Right atrium auricular region (tissue), 2 donors: ENCODE data around the gene TAS2R4. TPM values are rescaled to one million over a fixed set of nuclear protein-coding genes. Genes with fewer than 3 reads are reported as not detected.
"Not testable (repeated sequence)": the region's sequence is repeated elsewhere in the genome, so short reads cannot be mapped to it uniquely, and the experiment has no call there.

Experiments
- DNase-seq: peaks from one replicate; pipeline ENCODE4 v3.0.0-alpha.2; 2019; ENCODE audit warnings: low spot score
- H3K27ac ChIP-seq, 2 donors: fragments of 200-600 bp; sonication (generic); 1 replicate in 1 of 2; 2 replicates in 1 of 2; pipeline ENCODE4 v1.5.1; 2016 to 2019
- H3K27me3 ChIP-seq, 2 donors: fragments of 200-600 bp; sonication (generic); one replicate each; pipeline versions ENCODE4 v1.5.1 to v1.6.0; 2017 to 2019
- H3K36me3 ChIP-seq: fragments of 200-600 bp; sonication (generic); one replicate; pipeline ENCODE4 v1.5.1; 2016
- H3K4me1 ChIP-seq, 2 donors: fragments of 200-600 bp; sonication (generic); one replicate each; pipeline versions ENCODE4 v1.5.1 to v1.6.0; 2017 to 2019
- H3K4me3 ChIP-seq, 2 donors: fragments of 200-600 bp; sonication (generic); 1 replicate in 1 of 2; 2 replicates in 1 of 2; pipeline ENCODE4 v1.5.1; 2017 to 2019; ENCODE audit warnings: mild to moderate bottlenecking in 1 of 2, moderate library complexity in 1 of 2
- H3K9me3 ChIP-seq, 2 donors: fragments of 200-600 bp; sonication (generic); one replicate each; pipeline ENCODE4 v1.5.1; 2019
- total RNA-seq, 2 donors: library from RNA; depleted of rRNA; stranded (reverse); fragments of >200 nt; gene quantifications; one replicate each; pipeline ENCODE4 v1.1.0, GENCODE V29; 2016
- TF ChIP-seq, protein P1 (sequence below), 2 donors: fragments of 200-600 bp; sonication (generic); IDR thresholded peaks; one replicate each; pipeline ENCODE4 v1.5.1; 2019; ENCODE audit warnings: antibody characterized with exemption in 2 of 2

Gene TAS2R4
- total RNA-seq, 2 donors from 2014 or later: 0.31 TPM; not detected in 1

- H3K9me3 ChIP-seq: no peaks in the 10 kb centered on the region
- H3K4me1 ChIP-seq: no peaks in the 10 kb centered on the region
- no peaks in the 10 kb centered on the region for H3K27me3 ChIP-seq
- no peak within 1 kb of the TSS for H3K4me3 ChIP-seq
- TF ChIP-seq, protein P1, sequence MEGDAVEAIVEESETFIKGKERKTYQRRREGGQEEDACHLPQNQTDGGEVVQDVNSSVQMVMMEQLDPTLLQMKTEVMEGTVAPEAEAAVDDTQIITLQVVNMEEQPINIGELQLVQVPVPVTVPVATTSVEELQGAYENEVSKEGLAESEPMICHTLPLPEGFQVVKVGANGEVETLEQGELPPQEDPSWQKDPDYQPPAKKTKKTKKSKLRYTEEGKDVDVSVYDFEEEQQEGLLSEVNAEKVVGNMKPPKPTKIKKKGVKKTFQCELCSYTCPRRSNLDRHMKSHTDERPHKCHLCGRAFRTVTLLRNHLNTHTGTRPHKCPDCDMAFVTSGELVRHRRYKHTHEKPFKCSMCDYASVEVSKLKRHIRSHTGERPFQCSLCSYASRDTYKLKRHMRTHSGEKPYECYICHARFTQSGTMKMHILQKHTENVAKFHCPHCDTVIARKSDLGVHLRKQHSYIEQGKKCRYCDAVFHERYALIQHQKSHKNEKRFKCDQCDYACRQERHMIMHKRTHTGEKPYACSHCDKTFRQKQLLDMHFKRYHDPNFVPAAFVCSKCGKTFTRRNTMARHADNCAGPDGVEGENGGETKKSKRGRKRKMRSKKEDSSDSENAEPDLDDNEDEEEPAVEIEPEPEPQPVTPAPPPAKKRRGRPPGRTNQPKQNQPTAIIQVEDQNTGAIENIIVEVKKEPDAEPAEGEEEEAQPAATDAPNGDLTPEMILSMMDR (IDR thresholded peaks at IDR 0.05): no peak
- DNase-seq: no peak
- H3K27ac ChIP-seq: no peak within 1 kb of the TSS
- H3K36me3 ChIP-seq: no peaks in the 10 kb centered on the region
Observed at GRCh38 chr7:141789917-141790316, 13.4 kb downstream of the TAS2R4 start, which contains the start of gene TAS2R5. Gene TAS2R5 (plus strand): TSS chr7:141790217. CDS start chr7:141790362, 145 bp downstream.

DNA sequence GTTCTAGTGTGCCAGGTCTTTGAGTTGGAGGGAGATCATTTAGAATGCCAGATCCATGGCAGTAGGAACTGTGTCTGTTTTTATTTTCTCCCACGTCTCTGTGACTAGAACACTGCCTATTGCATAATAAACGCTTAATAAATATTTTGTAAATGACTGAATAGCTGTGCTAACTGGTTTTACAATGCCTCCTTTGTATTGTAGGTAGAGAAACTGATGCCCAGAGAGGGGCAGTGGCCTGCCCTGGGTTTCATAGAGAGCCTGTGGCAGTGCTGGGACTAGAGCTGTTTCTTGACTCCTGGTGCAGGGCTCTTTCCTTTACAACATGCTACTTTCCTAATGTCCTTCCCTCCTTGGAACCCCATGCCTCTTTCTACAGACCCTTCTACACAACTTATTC is 16.1 kb downstream of the TAS2R4 start:
- Histone ChIP-seq H3K9me3 (no peaks in the 10 kb centered on the region), H3K27ac (no peak overlapping the region), H3K4me3 (no peak overlapping the region), H3K4me1 (no peaks in the 10 kb centered on the region), H3K27me3 (no peaks in the 10 kb centered on the region), H3K36me3 (no peaks in the 10 kb centered on the region)
- TF ChIP-seq, protein P1 (IDR thresholded peaks at IDR 0.05): no peak
- DNase-seq: no peak

GRCh38 chr7:141820067-141820466 is 43.6 kb downstream of the TAS2R4 start:
- no peaks in the 10 kb centered on the region for H3K27me3 ChIP-seq
- DNase-seq: no peak
- H3K27ac ChIP-seq: no peak overlapping the region
- TF ChIP-seq, protein P1 (IDR thresholded peaks at IDR 0.05): no peak
- peaks cover 4 to 56% of the 10 kb centered on the region in 2 donors for H3K9me3 ChIP-seq
- no peaks in the 10 kb centered on the region for H3K36me3 ChIP-seq
- no peak overlapping the region for H3K4me3 ChIP-seq
- no peaks in the 10 kb centered on the region for H3K4me1 ChIP-seq

- H3K9me3 ChIP-seq: peaks cover 4 to 56% of the 10 kb centered on the region in 2 donors
- not testable (repeated sequence) for H3K27me3 ChIP-seq, H3K4me3 ChIP-seq, H3K36me3 ChIP-seq, DNase-seq, H3K4me1 ChIP-seq, H3K27ac ChIP-seq
Observed at GRCh38 chr7:141822432-141822831, 46.0 kb downstream of the TAS2R4 start.

Other genes with a start within 250 kb of the TAS2R4 start
- gene AGK, start 225.3 kb upstream of the TAS2R4 start, total RNA-seq: 10 to 100 TPM; 24.2 to 41.9 TPM
- 10 to 100 TPM in 1 of 2 donors, 1 to 10 TPM in 1; 6.5 to 10.6 TPM for gene DENND11, start 74.5 kb upstream of the TAS2R4 start, total RNA-seq
- gene WEE2, start 68.3 kb upstream of the TAS2R4 start, total RNA-seq: not detected
- gene SSBP1, start 38.3 kb upstream of the TAS2R4 start, total RNA-seq: 100 to 1,000 TPM; 102 to 119 TPM
- not detected for gene TAS2R3, start 12.6 kb upstream of the TAS2R4 start, total RNA-seq
- gene TAS2R5, start 13.5 kb downstream of the TAS2R4 start, total RNA-seq: under 1 TPM in 1 of 2 donors, not detected in 1; 0.59 TPM
- gene PRSS37, start 64.8 kb downstream of the TAS2R4 start, total RNA-seq: not detected
- not detected for gene OR9A4, start 139.7 kb downstream of the TAS2R4 start, total RNA-seq
- 1 to 10 TPM; 1.0 to 1.7 TPM for gene CLEC5A, start 170.3 kb downstream of the TAS2R4 start, total RNA-seq
- not detected for gene TAS2R38, start 197.1 kb downstream of the TAS2R4 start, total RNA-seq
- 1 to 10 TPM in 1 of 2 donors, under 1 TPM in 1; 0.30 to 1.5 TPM for gene MGAM, start 219.2 kb downstream of the TAS2R4 start, total RNA-seq